K562 (cell line): ENCODE results near the gene VASH1.
"Not testable (repeated sequence)": the region's sequence is repeated elsewhere in the genome, so short reads cannot be mapped to it uniquely, and the experiment has no call there.

Experiments used
- CBFB ChIP-seq: sonication (generic); formaldehyde crosslinking; IDR thresholded peaks from 2 replicates; pipeline ENCODE4 v1.4.0; 2020; ENCODE audit warnings: mild to moderate bottlenecking, missing genetic modification reagents
- CTCF ChIP-seq, 3 experiments: IDR thresholded peaks in 2 of 3; conservative IDR thresholded peaks in 1 of 3; 2 replicates each; pipeline ENCODE4 v1.5.1; 2011 to 2012; ENCODE audit warnings: low read length in 3 of 3, mild to moderate bottlenecking in 3 of 3, control low read depth in 2 of 3, improper control_type of control experiment in 1 of 3, inconsistent platforms in 1 of 3, low read depth in 1 of 3, mixed read lengths in 1 of 3, moderate library complexity in 1 of 3; ENCODE audit not compliant: insufficient read depth in 2 of 3
- KAT7 ChIP-seq: sonication (generic); formaldehyde crosslinking; IDR thresholded peaks from 2 replicates; pipeline ENCODE4 v1.8.0; 2022; ENCODE audit warnings: missing genetic modification reagents, mild to moderate bottlenecking, borderline replicate concordance
- MYNN ChIP-seq, 2 experiments: sonication (generic); formaldehyde crosslinking in 1 of 2; IDR thresholded peaks; 2 replicates each; pipeline versions ENCODE4 v1.5.0 to v1.6.1; 2016 to 2020; ENCODE audit warnings: antibody characterized with exemption in 1 of 2, missing genetic modification reagents in 1 of 2
- PHB2 ChIP-seq: fragments of 450-650 bp; IDR thresholded peaks from 2 replicates; pipeline ENCODE4 v1.6.1; 2017; ENCODE audit warnings: low read depth
- POLR2AphosphoS5 ChIP-seq: IDR thresholded peaks from 2 replicates; pipeline ENCODE4 v1.6.1; 2011; ENCODE audit warnings: mild to moderate bottlenecking, low read depth, low read length, moderate library complexity; ENCODE audit not compliant: control insufficient read depth, insufficient read depth
- SMARCA5 ChIP-seq: fragments of 450-650 bp; IDR thresholded peaks from 2 replicates; pipeline ENCODE4 v1.6.1; 2016
- SRSF1 ChIP-seq: fragments of 200-400 bp; formaldehyde crosslinking; IDR thresholded peaks from 2 replicates; pipeline ENCODE4 v1.6.1; 2017; ENCODE audit warnings: mild to moderate bottlenecking, low read depth, low read length, moderate library complexity
- TFE3 ChIP-seq: fragments of 450-650 bp; formaldehyde crosslinking; IDR thresholded peaks from 2 replicates; pipeline ENCODE4 v1.4.0; 2020; ENCODE audit warnings: mild to moderate bottlenecking, mixed read lengths
- ZBTB33 ChIP-seq: sonication (generic); formaldehyde crosslinking; IDR thresholded peaks from 2 replicates; pipeline ENCODE4 v1.8.1; 2023; ENCODE audit warnings: mild to moderate bottlenecking, missing genetic modification reagents

DNA sequence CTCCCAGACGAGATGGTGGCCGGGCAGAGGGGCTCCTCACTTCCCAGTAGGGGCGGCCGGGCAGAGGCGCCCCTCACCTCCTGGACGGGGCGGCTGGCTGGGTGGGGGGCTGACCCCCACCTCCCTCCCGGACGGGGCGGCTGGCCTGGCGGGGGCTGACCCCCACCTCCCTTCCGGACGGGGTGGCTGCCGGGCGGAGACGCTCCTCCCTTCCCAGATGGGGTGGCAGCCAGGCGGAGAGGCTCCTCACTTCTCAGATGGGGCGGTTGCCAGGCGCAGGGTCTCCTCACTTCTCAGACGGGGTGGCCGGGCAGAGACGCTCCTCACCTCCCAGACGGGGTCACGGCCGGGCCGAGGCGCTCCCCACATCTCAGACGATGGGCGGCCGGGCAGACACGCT lies 26.8 kb upstream of the VASH1 start:
- not testable (repeated sequence) for TF ChIP-seq CTCF (IDR thresholded peaks at IDR 0.05 in 2 of 3, conservative IDR thresholded peaks at IDR 0.05 in 1 of 3; ENCODE audit: insufficient read depth in 2 of 3, low read depth in 1 of 3, low read length in 3 of 3); CBFB; TFE3; SRSF1; ZBTB33 (CRISPR knock-in tag); PHB2; POLR2AphosphoS5; MYNN (IDR thresholded peaks at IDR 0.05); MYNN (CRISPR knock-in tag; IDR thresholded peaks at IDR 0.05); SMARCA5; KAT7 (CRISPR knock-in tag)
